GM13976 (cell line): Measurements from ENCODE around the gene TPD52L1.

Experiments
- DNase-seq: peaks from one replicate; pipeline ENCODE4 v3.0.0; 2012; ENCODE audit warnings: low spot score
- in situ Hi-C: fragments of 300-500 bp; cut with MboI; formaldehyde crosslinking; loops from one replicate; pipeline ENCODE4 v1.12.0; 2022; ENCODE audit warnings: low sequenced_read_pairs, mixed read lengths, inconsistent platforms; ENCODE audit not compliant: unreplicated experiment
- TF ChIP-seq, protein P1 (sequence below): IDR thresholded peaks from 2 replicates; pipeline ENCODE4 v1.5.1; 2012; ENCODE audit warnings: borderline replicate concordance, mild to moderate bottlenecking; ENCODE audit not compliant: insufficient read depth; ENCODE audit errors: extremely low read depth, missing control alignments, control extremely low read depth

Gene TPD52L1

DNA sequence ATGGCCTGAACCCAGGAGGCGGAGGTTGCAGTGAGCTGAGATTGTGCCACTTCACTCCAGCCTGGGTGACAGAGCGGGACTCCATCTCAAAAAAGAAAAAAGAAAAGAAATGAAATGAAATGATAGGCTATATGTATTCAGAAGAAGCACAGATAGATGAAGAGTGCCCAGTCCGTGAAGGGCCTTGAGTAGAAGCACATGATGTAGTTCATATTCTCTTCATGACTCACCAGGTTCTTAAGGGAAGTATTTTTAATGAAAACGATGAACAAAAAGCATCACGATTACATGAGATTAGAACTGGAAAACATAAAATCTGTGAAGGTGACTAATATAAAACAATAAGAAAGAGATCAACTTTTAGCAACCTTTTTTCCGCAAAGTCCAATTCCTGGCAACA, 29.8 kb downstream of the TPD52L1 start:
- in situ Hi-C loops: no loop called here

DNA sequence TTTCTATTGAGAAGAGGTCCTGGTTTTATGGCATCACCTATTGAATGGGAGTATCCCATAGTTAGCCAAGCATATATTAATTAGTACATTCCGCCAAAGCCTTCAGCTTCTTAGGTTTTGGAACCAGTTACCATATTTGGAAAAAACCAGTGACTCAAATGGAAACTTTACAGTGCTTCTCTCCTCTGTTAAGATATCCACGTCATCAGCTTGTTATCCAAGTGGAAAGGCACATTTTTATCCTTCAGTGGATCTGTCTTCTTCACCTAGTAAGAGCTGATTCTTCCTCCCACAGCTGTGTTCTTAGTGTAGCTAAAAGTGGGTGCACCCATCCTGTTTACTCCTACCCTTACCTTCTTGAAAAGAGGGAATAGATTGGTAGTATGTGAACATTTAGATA, 34.5 kb downstream of the TPD52L1 start:
- TF ChIP-seq, protein P1, sequence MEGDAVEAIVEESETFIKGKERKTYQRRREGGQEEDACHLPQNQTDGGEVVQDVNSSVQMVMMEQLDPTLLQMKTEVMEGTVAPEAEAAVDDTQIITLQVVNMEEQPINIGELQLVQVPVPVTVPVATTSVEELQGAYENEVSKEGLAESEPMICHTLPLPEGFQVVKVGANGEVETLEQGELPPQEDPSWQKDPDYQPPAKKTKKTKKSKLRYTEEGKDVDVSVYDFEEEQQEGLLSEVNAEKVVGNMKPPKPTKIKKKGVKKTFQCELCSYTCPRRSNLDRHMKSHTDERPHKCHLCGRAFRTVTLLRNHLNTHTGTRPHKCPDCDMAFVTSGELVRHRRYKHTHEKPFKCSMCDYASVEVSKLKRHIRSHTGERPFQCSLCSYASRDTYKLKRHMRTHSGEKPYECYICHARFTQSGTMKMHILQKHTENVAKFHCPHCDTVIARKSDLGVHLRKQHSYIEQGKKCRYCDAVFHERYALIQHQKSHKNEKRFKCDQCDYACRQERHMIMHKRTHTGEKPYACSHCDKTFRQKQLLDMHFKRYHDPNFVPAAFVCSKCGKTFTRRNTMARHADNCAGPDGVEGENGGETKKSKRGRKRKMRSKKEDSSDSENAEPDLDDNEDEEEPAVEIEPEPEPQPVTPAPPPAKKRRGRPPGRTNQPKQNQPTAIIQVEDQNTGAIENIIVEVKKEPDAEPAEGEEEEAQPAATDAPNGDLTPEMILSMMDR: no peak
- in situ Hi-C loops: no loop called here
- DNase-seq: no peak

More for the DNA sequence above, 29.8 kb downstream of the TPD52L1 start:
- TF ChIP-seq, protein P1: no peak
- no peak for DNase-seq

DNA sequence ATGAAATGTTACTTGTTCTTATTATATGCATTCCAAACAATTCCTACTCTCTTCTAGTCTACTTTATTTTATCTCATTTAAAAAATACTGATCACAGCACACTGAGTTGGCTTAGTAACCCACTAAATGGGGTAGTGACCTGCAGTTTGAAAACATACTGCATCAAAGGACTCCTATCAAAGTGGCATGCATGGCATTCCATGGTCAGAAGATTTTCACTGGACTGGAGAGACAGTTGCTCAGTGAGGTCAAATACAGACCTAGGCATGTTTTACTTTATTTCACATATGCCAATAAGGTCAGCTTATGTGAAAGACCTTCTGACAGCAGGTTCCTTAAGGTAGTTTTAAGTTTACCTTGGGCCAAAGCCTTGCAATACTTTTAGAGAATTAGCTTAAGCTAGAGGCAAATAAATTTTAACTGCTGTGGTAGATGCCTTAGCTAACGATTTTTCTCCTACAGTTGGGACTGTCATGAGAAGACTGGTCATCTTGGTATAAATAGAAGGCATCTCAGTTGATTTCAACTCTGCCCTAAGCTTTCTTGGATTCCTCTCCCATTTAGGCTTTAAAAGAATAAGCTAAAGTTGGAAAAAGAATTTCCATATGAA, 35.1 kb downstream of the TPD52L1 start:
- TF ChIP-seq, protein P1: no peak
- no peak for DNase-seq
- in situ Hi-C loops: no loop called here

DNA sequence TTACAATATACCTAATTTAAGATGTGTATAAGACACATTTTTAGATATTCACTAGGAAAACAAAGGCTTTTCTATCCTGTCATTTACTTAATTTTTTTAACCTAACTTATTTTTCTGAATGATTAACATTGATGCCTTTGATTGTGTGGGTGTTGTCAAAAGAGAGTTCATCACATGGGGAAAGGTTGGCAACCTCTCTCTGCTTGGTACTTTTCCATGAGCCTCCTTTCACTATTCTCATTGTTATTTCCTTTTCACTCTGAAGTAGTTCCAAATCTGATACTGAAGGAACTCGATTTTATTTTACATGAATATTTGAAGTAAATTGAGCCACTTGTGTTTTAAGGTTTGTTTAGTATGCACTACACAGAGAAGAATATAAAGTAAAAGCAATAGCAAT, 35.9 kb downstream of the TPD52L1 start:
- DNase-seq: no peak
- TF ChIP-seq, protein P1: no peak
- in situ Hi-C loops: no loop called here

DNA sequence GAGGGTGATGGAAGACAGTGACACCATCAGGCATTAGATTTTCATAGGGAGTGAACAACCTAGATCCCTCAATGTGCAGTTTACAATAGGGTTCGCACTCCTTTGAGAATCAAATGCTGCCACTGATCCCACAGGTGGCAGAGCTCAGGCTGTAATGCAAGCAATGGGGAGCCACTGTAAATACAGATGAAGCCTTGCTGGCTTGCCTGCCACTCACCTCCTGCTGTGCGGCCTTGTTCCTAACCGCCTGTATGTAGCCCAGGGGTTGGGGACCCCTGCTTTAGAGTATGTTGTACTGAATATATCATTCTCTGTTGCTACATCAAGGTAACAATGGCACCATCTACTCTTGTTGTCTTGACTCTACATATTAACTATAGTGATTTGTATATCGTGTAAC, 37.1 kb downstream of the TPD52L1 start:
- in situ Hi-C loops: no loop called here
- no peak for DNase-seq
- TF ChIP-seq, protein P1: no peak

DNA sequence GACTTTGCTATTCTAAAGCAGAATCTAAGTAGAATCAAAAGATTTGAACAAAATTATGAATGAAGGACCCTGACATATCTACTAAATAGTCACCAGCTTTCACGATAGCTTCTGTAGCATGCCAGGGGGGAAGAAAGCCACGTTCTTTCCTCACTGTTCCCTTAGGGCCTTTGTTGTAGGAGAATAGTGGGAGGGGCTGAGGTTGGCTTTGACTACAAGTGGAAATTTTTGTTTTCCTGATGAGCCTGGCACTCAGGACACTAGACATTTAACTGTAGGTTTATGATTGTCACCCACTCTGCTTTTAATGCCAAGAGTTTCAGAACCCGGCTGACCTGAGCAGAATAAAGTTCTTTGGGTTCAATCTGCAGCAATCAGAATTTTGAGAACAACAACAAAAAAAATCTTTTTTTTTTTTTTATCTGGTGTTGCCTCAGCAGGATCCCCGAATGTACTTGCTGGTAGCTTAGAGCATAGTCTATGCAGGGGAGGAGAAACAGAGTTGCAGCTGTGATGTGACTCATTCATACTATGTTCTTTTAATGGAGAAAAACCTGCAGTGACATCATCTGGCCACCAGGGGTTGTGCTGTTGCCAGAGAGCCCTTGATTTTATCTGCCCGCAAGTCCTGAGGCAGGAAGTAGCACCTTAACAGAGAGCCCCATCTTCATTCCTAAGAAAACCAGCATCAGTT, 38.5 kb downstream of the TPD52L1 start:
- DNase-seq: peak; percentile 49
- in situ Hi-C loops: no loop called here
- TF ChIP-seq, protein P1: peak; percentile 46

DNA sequence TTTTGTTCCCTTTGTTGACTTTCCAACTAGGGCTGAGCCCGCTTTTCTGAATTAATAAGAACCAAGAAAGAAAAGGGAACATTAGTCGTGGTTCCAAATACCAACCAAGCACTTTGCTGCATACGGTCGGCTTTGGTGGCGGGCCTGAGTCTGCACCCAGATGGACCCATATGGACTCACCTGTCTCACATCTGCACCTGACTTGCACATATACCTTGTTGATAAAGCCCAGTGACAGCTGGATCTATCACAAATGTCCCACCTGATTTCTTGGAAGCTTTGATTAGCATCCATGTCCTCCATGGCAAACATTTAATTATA, 39.0 kb downstream of the TPD52L1 start:
- DNase-seq: no peak
- TF ChIP-seq, protein P1: no peak
- in situ Hi-C loops: no loop called here
